ENCODE data around the gene GPHN.
A peak's percentile ranks its signal among the peaks of the same experiment; 100 is the strongest.

The GPHN gene

DNA sequence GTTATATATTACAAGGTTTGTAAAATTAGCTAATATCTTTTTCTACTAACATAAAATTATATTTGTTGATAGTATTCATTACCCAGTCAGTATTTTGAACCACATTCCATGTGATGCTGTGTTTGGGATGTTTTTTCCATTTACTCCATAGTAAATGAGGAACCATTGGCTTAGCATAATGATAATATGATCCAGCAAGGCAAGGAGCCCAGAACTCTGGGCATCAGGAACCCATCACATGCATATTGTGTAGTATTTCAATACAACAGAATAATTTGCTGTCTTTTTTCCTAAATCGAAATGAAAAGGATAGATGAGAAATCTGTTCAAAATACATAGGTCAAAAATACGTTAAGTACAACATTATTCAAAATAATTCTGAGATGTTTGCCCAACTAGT is 632.6 kb downstream of the GPHN start:
- TF ChIP-seq, protein P1, sequence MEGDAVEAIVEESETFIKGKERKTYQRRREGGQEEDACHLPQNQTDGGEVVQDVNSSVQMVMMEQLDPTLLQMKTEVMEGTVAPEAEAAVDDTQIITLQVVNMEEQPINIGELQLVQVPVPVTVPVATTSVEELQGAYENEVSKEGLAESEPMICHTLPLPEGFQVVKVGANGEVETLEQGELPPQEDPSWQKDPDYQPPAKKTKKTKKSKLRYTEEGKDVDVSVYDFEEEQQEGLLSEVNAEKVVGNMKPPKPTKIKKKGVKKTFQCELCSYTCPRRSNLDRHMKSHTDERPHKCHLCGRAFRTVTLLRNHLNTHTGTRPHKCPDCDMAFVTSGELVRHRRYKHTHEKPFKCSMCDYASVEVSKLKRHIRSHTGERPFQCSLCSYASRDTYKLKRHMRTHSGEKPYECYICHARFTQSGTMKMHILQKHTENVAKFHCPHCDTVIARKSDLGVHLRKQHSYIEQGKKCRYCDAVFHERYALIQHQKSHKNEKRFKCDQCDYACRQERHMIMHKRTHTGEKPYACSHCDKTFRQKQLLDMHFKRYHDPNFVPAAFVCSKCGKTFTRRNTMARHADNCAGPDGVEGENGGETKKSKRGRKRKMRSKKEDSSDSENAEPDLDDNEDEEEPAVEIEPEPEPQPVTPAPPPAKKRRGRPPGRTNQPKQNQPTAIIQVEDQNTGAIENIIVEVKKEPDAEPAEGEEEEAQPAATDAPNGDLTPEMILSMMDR (IDR thresholded peaks at IDR 0.05; ENCODE audit: insufficient read depth, low read depth, low read length, missing control alignments) = no peak

DNA sequence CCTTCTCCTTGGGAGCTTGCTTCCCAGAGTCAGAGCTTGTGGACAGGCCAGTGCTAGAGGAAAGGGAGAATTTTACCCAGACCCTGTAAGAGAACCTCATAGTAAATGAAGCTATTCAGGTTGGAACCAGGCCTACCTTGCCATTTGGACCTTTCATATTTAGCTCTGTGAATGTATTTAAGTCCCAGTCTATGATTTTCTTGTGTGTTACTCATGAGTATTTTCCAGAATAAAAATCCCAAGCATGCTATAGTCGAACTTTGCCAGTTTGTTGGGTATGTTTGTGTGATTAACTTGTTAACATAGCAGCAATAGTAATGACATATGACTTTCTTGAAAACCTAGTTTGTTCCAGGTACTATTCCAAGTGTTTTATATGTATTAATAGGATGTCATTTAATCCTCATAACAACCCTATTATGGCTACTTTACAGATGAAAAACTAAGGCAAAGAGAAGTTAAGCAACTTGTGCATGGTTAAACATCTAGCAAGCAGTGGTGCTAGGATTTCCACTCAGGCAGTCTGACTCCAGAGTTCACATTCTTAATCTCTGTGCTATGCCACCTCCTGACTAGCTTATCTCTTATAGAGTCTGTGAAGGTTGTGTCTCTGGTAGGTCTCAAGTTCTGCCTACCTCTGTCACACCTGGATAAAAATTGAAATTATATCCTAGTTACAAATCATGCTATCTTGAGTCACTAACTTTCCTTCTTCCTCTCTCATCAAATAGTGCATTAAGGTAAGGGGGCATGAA is 633.4 kb downstream of the GPHN start:
- TF ChIP-seq, protein P1 (IDR thresholded peaks at IDR 0.05; ENCODE audit: insufficient read depth, low read depth, low read length, missing control alignments) = no peak
- H3K4me3 ChIP-seq (ENCODE audit: low read depth, low read length) = no peak overlapping the region
- no peak for DNase-seq (ENCODE audit: low read depth)

More for the DNA sequence above, 632.6 kb downstream of the GPHN start:
- no peak for DNase-seq (ENCODE audit: low read depth)
- no peak overlapping the region for H3K4me3 ChIP-seq (ENCODE audit: low read depth, low read length)

DNA sequence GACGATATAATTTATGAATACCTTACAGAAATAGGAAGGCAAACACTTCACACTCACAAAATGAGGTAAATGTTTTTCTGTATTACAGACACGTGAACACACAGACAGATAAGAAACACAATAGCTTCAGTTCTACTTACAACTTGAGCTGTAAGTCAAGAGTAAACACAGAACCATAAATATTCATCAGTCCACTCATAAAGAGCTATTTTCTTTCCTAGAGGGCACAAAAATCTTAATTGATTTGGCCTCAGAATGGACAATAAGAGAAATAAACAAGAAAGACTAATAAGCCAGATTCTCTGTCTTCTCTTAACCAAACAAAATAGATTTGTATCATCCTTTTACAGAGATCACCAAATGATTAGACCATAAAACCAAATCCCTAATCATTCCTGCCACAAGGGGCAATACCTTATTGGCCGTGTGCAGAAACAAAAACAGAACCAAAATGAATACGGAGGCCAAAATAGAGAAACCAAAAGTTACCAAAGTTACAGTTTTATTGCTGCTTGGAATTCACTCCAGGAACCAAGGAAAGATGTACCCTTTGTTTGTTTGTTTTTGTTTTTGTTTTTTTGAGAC is 643.2 kb downstream of the GPHN start:
- TF ChIP-seq, protein P1 (IDR thresholded peaks at IDR 0.05; ENCODE audit: insufficient read depth, low read depth, low read length, missing control alignments) = no peak
- no peak for DNase-seq (ENCODE audit: low read depth)
- no peak overlapping the region for H3K4me3 ChIP-seq (ENCODE audit: low read depth, low read length)

DNA sequence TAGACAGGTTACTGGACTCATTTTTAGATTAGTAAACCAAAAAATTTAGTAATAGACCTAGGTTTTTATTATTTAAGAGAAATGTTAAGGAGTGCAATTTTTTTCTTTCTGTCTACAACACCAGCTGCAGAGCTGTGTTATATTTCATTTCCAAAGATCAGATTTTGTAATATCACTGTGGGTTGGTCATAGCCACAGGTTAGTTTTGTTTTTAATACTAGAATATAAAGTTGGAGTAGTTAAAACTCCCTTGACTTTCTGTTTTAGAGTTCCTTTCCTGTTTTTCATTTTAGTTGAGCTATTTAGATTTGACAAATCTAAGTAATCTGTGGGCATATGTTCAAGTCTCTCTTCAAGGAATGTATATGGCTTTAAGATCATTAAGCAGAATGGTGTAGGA is 650.6 kb downstream of the GPHN start:
- H3K4me3 ChIP-seq (ENCODE audit: low read depth, low read length) = no peak overlapping the region
- TF ChIP-seq, protein P1 (IDR thresholded peaks at IDR 0.05; ENCODE audit: insufficient read depth, low read depth, low read length, missing control alignments) = no peak
- DNase-seq (ENCODE audit: low read depth) = no peak

DNA sequence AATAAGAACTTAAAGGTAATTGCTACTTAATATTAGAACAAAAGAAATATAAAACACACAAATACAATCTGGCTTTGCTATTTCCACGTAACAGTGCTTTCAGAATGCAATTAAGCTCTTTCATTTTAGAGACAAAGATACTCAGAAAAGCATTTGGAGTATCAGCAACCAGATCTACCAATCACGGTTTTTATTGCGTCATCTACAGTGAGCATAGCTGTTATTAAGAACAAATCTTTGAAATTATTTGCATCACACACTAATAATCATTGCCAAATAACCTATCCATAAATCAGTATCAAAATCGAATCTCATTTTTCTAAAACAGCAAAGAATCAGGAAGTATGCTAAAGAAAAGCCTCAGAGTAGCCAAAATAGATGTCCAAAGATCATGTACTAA is 654.4 kb downstream of the GPHN start:
- TF ChIP-seq, protein P1 (IDR thresholded peaks at IDR 0.05; ENCODE audit: insufficient read depth, low read depth, low read length, missing control alignments) = no peak
- DNase-seq (ENCODE audit: low read depth) = no peak
- H3K4me3 ChIP-seq (ENCODE audit: low read depth, low read length) = no peak overlapping the region

DNA sequence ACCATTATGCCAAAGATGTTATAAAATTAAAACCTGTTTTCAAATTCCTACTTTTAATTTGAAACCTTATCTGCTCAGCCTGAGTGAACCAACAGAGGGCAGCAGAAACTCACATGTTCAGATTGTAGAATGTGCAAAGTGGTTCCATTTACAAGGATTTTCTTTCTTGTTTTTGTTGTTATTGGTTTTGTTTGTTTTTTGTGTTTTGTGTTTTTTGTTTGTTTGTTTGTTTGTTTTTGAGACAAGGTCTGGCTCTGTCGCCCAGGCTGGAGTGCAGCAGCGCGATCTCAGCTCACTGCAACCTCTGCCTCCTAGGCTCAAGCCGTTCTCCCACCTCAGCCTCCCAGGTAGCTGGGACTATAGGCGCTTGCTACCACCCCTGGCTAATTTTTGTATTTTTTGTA is 658.5 kb downstream of the GPHN start:
- peak; percentile 56 for DNase-seq (ENCODE audit: low read depth)
- no peak overlapping the region for H3K4me3 ChIP-seq (ENCODE audit: low read depth, low read length)
- TF ChIP-seq, protein P1 (IDR thresholded peaks at IDR 0.05; ENCODE audit: insufficient read depth, low read depth, low read length, missing control alignments) = peak; percentile 59

All from GM12865 (cell line).